Measurements from ENCODE around the gene FAF1.

- TF ChIP-seq CTCF (IDR thresholded peaks at IDR 0.05) (no peak), POLR2A (IDR thresholded peaks at IDR 0.05) (no peak)
These were observed 506.8 kb downstream of the FAF1 start for GRCh38 chr1:50453266-50453665.
